ENCODE measurements around the gene ARID4A.
"Not testable (repeated sequence)": the region's sequence is repeated elsewhere in the genome, so short reads cannot be mapped to it uniquely, and the experiment has no call there.

GRCh38 chr14:58339666-58340065, 41.3 kb downstream of the ARID4A start:
- TF ChIP-seq POLR2A, CTCF (IDR thresholded peaks at IDR 0.05): not testable (repeated sequence)

All from lower leg skin (tissue), 3 donors.